Panc1 (cell line): ENCODE results near the gene S1PR5. TPM values are rescaled to one million over a fixed set of nuclear protein-coding genes. Genes with fewer than 3 reads are reported as not detected.

Source experiments
- ATAC-seq: fragments of 200-7000 bp; cut with Tn5 transposase; 2 replicates; pipeline ENCODE4 v1.9.1; 2020; ENCODE audit warnings: mild to moderate bottlenecking, moderate library complexity
- BruUV-seq: library from RNA; stranded (reverse); fragments of 400-500 nt; replicated peaks from 2 replicates; lab custom pipeline; 2021; lab: Mats Ljungman, UMichigan
- CTCF ChIA-PET: fragments of 300-600 bp; sonication (Branson Sonifier 250); formaldehyde crosslinking; loops from one replicate; lab custom pipeline; 2022; ENCODE audit warnings: antibody characterized with exemption; lab: Charles Lee
- POLR2A ChIA-PET: fragments of 300-600 bp; sonication (Branson Sonifier 250); formaldehyde crosslinking; loops from one replicate; lab custom pipeline; 2022; ENCODE audit warnings: antibody characterized with exemption; lab: Charles Lee
- DNase-seq: peaks from one replicate; pipeline ENCODE4 v3.0.0-alpha.2; 2010; ENCODE audit warnings: low read depth, low spot score
- H3K27ac ChIP-seq: 2 replicates; pipeline ENCODE4 v1.5.1; 2011; ENCODE audit warnings: mild to moderate bottlenecking, low read length, inconsistent platforms
- H3K27me3 ChIP-seq: fragments of 200-500 bp; sonication (Bioruptor generic); 2 replicates; pipeline ENCODE4 v1.6.0; 2014; ENCODE audit warnings: low read length, inconsistent platforms; ENCODE audit not compliant: control insufficient read depth, insufficient read depth
- H3K36me3 ChIP-seq: fragments of 200-500 bp; sonication (Bioruptor generic); 2 replicates; pipeline ENCODE4 v1.5.1; 2014; ENCODE audit warnings: inconsistent platforms, mild to moderate bottlenecking, low read length, moderate library complexity; ENCODE audit not compliant: control insufficient read depth, insufficient read depth
- H3K4me1 ChIP-seq: 2 replicates; pipeline ENCODE4 v1.5.1; 2011; ENCODE audit warnings: inconsistent platforms, mild to moderate bottlenecking, low read length, moderate library complexity; ENCODE audit not compliant: control insufficient read depth, insufficient read depth
- H3K4me3 ChIP-seq, 2 experiments: 2 replicates each; pipeline ENCODE4 v1.5.1; 2011 to 2012; ENCODE audit warnings: low read depth in 2 of 2, low read length in 2 of 2, mild to moderate bottlenecking in 2 of 2, inconsistent platforms in 1 of 2, moderate library complexity in 1 of 2
- H3K9me3 ChIP-seq: fragments of 200-500 bp; sonication (Bioruptor generic); 2 replicates; pipeline ENCODE4 v1.5.1; 2014; ENCODE audit warnings: low read depth, mild to moderate bottlenecking, inconsistent platforms, low read length, moderate library complexity; ENCODE audit not compliant: control insufficient read depth, insufficient read depth
- POLR2AphosphoS5 ChIP-seq: IDR thresholded peaks from 2 replicates; pipeline ENCODE4 v1.6.1; 2012; ENCODE audit warnings: mild to moderate bottlenecking, low read depth, low read length, moderate library complexity
- SIN3A ChIP-seq: IDR thresholded peaks from 2 replicates; pipeline ENCODE4 v1.6.1; 2012; ENCODE audit warnings: low read depth, mild to moderate bottlenecking, low read length, moderate library complexity, borderline replicate concordance; ENCODE audit not compliant: insufficient read depth
- TCF7L2 ChIP-seq: IDR thresholded peaks from 2 replicates; pipeline ENCODE4 v1.6.1; 2011; ENCODE audit warnings: mild to moderate bottlenecking, low read depth, low read length, inconsistent platforms
- in situ Hi-C: cut with HindIII; loops from 2 replicates; pipeline ENCODE4 v1.10.0; 2016; ENCODE audit warnings: low sequenced_read_pairs, low pct_unique_long_range_greater_than_20kb
- intact Hi-C: fragments of 100-400 bp; cut with micrococcal nuclease; formaldehyde crosslinking; loops from one replicate; pipeline ENCODE4 v1.10.0; 2022; ENCODE audit not compliant: unreplicated experiment
- total RNA-seq: library from RNA; stranded (reverse); gene quantifications from one replicate; pipeline ENCODE4 v1.2.1, GENCODE V29; 2021; ENCODE audit not compliant: unreplicated experiment
- TF ChIP-seq, protein P1 (sequence below): fragments of 450-650 bp; IDR thresholded peaks from 2 replicates; pipeline ENCODE4 v1.5.1; 2017; ENCODE audit warnings: mild to moderate bottlenecking
- TF ChIP-seq, protein P2 (sequence below), 2 experiments: IDR thresholded peaks; 2 replicates each; pipeline ENCODE4 v1.6.1; 2011 to 2012; ENCODE audit warnings: low read depth in 2 of 2, control low read depth in 1 of 2, low read length in 1 of 2, mild to moderate bottlenecking in 1 of 2, moderate library complexity in 1 of 2; ENCODE audit not compliant: insufficient read depth in 1 of 2

Gene S1PR5
- total RNA-seq, 1 experiment from 2014 or later, result 3.4 TPM

DNA sequence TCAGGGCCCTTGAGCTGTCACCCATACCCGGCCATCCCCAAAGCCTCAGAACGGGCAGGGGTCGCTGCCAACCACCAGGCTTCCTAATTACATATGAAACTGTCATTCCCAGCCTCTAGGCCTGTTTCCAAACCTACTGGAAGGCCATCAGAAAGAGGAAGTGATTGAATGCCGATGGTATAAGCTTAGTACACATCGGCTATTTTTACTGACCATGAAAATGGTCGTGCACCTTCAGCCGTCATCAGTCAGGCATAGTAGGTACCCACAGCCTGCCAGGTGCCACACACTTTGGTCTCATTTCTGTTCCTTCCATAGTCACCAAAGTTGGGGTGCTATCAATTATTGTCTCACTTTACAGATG is 38.3 kb upstream of the S1PR5 start:
- intact Hi-C loops, result no loop called here
- BruUV-seq, result no TSS peak
- TF ChIP-seq, protein P1, sequence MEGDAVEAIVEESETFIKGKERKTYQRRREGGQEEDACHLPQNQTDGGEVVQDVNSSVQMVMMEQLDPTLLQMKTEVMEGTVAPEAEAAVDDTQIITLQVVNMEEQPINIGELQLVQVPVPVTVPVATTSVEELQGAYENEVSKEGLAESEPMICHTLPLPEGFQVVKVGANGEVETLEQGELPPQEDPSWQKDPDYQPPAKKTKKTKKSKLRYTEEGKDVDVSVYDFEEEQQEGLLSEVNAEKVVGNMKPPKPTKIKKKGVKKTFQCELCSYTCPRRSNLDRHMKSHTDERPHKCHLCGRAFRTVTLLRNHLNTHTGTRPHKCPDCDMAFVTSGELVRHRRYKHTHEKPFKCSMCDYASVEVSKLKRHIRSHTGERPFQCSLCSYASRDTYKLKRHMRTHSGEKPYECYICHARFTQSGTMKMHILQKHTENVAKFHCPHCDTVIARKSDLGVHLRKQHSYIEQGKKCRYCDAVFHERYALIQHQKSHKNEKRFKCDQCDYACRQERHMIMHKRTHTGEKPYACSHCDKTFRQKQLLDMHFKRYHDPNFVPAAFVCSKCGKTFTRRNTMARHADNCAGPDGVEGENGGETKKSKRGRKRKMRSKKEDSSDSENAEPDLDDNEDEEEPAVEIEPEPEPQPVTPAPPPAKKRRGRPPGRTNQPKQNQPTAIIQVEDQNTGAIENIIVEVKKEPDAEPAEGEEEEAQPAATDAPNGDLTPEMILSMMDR, result no peak
- TF ChIP-seq POLR2AphosphoS5 (no peak), TCF7L2 (no peak), SIN3A (no peak)
- TF ChIP-seq, protein P2, sequence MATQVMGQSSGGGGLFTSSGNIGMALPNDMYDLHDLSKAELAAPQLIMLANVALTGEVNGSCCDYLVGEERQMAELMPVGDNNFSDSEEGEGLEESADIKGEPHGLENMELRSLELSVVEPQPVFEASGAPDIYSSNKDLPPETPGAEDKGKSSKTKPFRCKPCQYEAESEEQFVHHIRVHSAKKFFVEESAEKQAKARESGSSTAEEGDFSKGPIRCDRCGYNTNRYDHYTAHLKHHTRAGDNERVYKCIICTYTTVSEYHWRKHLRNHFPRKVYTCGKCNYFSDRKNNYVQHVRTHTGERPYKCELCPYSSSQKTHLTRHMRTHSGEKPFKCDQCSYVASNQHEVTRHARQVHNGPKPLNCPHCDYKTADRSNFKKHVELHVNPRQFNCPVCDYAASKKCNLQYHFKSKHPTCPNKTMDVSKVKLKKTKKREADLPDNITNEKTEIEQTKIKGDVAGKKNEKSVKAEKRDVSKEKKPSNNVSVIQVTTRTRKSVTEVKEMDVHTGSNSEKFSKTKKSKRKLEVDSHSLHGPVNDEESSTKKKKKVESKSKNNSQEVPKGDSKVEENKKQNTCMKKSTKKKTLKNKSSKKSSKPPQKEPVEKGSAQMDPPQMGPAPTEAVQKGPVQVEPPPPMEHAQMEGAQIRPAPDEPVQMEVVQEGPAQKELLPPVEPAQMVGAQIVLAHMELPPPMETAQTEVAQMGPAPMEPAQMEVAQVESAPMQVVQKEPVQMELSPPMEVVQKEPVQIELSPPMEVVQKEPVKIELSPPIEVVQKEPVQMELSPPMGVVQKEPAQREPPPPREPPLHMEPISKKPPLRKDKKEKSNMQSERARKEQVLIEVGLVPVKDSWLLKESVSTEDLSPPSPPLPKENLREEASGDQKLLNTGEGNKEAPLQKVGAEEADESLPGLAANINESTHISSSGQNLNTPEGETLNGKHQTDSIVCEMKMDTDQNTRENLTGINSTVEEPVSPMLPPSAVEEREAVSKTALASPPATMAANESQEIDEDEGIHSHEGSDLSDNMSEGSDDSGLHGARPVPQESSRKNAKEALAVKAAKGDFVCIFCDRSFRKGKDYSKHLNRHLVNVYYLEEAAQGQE (IDR thresholded peaks at IDR 0.05; ENCODE audit: insufficient read depth in 1 of 2, low read depth in 2 of 2, low read length in 1 of 2), result no peak
- Histone ChIP-seq H3K36me3 (peaks cover 3% of the 10 kb centered on the region; the same call in 1 of the 2 replicates), H3K4me1 (no peaks in the 10 kb centered on the region), H3K27me3 (no peaks in the 10 kb centered on the region), H3K27ac (no peak overlapping the region), H3K9me3 (no peaks in the 10 kb centered on the region), H3K4me3 (no peak overlapping the region)
- CTCF ChIA-PET, result no interaction called here
- POLR2A ChIA-PET, result no interaction called here
- in situ Hi-C loops, result no loop called here
- ATAC-seq (no peak), DNase-seq (no peak)

DNA sequence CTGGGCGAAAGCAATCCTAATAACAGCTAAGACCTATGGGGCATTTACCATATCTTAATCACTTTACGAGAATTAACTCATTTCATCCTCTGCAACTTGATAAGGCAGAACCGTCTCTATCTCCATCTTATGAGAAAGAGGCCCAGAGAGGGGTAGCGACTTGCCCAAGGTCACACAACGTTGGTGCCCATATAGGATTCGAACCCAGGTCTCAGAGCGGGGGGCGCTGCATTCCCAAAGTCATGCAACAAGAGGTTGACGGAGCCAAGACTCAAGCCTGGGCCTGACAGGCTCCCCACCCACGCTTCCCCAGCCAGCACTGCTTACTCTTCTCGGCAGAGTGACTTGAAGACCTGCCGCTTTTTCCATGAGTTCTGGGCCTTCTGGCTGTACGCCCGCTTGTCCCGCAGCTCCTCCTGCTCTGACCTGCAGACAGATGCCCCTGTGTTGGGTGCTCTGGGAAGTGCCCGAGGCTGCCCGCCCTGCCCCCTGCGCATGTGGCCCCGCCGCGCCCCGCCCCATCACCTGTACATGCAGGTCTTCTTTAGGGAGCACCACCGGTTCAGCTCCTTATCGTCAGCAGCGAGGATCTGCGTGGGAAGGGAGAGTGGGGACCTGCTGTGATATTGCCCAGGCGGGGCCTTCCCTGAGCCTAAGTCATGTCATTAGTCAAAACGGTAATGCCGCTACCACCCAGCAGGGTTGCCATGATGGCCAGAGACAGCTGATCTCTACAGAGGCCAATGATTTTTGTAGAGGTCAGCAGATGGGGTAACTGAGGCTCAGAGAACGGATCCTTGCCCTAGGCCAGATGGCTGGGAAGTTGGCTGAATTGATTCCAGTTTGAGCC is 37.7 kb upstream of the S1PR5 start:
- H3K4me1 ChIP-seq, result no peaks in the 10 kb centered on the region
- POLR2A ChIA-PET, result no interaction called here
- H3K4me3 ChIP-seq, result no peak overlapping the region
- no peaks in the 10 kb centered on the region for H3K27me3 ChIP-seq
- in situ Hi-C loops (no loop called here), intact Hi-C loops (no loop called here)
- H3K9me3 ChIP-seq, result no peaks in the 10 kb centered on the region
- no TSS peak for BruUV-seq
- CTCF ChIA-PET, result no interaction called here
- TF ChIP-seq, protein P1, result no peak
- no peak for TF ChIP-seq SIN3A
- TF ChIP-seq POLR2AphosphoS5, result no peak
- no peak for TF ChIP-seq TCF7L2
- TF ChIP-seq, protein P2 (IDR thresholded peaks at IDR 0.05; ENCODE audit: insufficient read depth in 1 of 2, low read depth in 2 of 2, low read length in 1 of 2), result no peak
- DNase-seq (no peak), ATAC-seq (no peak)
- peaks cover 3% of the 10 kb centered on the region; the same call in 1 of the 2 replicates for H3K36me3 ChIP-seq
- no peak overlapping the region for H3K27ac ChIP-seq
